GM19372 (cell line): ENCODE data around the gene PLA2G4A.

Source experiments
- ATAC-seq: cut with Tn5 transposase; IDR thresholded peaks from one replicate; pipeline ENCODE4 v1.9.1; 2021; ENCODE audit warnings: mild to moderate bottlenecking, low read depth, moderate library complexity; ENCODE audit not compliant: unreplicated experiment

PLA2G4A gene

GRCh38 chr1:186829686-186830587 is 1.2 kb downstream of the PLA2G4A start:
- no peak for ATAC-seq

- no peak for ATAC-seq
Observed at GRCh38 chr1:186831168-186831567, 2.4 kb downstream of the PLA2G4A start.

GRCh38 chr1:186834399-186834958 is 5.7 kb downstream of the PLA2G4A start:
- no peak for ATAC-seq

GRCh38 chr1:186835448-186835847 is 6.7 kb downstream of the PLA2G4A start:
- ATAC-seq, result no peak

- ATAC-seq, result no peak
Observed at GRCh38 chr1:186837806-186838205, 9.1 kb downstream of the PLA2G4A start.

GRCh38 chr1:186838380-186839040 is 9.8 kb downstream of the PLA2G4A start:
- ATAC-seq, result no peak

GRCh38 chr1:186839041-186839400 is 10.3 kb downstream of the PLA2G4A start:
- no peak for ATAC-seq

GRCh38 chr1:186841599-186841998 is 12.8 kb downstream of the PLA2G4A start:
- ATAC-seq, result no peak

GRCh38 chr1:186842547-186842946 is 13.8 kb downstream of the PLA2G4A start:
- ATAC-seq, result no peak

GRCh38 chr1:186843226-186843625 is 14.5 kb downstream of the PLA2G4A start:
- ATAC-seq, result no peak

- ATAC-seq, result no peak
Observed at GRCh38 chr1:186843931-186844330, 15.2 kb downstream of the PLA2G4A start.

GRCh38 chr1:186845576-186846210 is 16.9 kb downstream of the PLA2G4A start:
- no peak for ATAC-seq

- no peak for ATAC-seq
Observed at GRCh38 chr1:186848509-186849130, 19.9 kb downstream of the PLA2G4A start.

GRCh38 chr1:186849271-186849671 is 20.5 kb downstream of the PLA2G4A start:
- peak; percentile 96 for ATAC-seq

GRCh38 chr1:186849826-186850225 is 21.1 kb downstream of the PLA2G4A start:
- peak; percentile 35 for ATAC-seq

GRCh38 chr1:186854102-186854501 is 25.4 kb downstream of the PLA2G4A start:
- no peak for ATAC-seq

- no peak for ATAC-seq
Observed at GRCh38 chr1:186858923-186859322, 30.2 kb downstream of the PLA2G4A start.

- ATAC-seq, result no peak
Observed at GRCh38 chr1:186859995-186860394, 31.2 kb downstream of the PLA2G4A start.

- ATAC-seq, result no peak
Observed at GRCh38 chr1:186864296-186864695, 35.5 kb downstream of the PLA2G4A start.

GRCh38 chr1:186865253-186865652 is 36.5 kb downstream of the PLA2G4A start:
- peak; percentile 78 for ATAC-seq

GRCh38 chr1:186865857-186866256 is 37.1 kb downstream of the PLA2G4A start:
- ATAC-seq, result no peak
